ENCODE measurements around the gene SPDYE1. TPM values are rescaled to one million over a fixed set of nuclear protein-coding genes. Genes with fewer than 3 reads are reported as not detected.

Gene SPDYE1
- total RNA-seq, 4 donors from 2014 or later: not detected

GRCh38 chr7:44050121-44050914 lies 52.6 kb downstream of the SPDYE1 start:
- no peak for TF ChIP-seq CTCF (IDR thresholded peaks at IDR 0.05; ENCODE audit: low read depth)

- TF ChIP-seq CTCF (IDR thresholded peaks at IDR 0.05; ENCODE audit: low read depth): no peak
Measured at GRCh38 chr7:44050915-44051560, 53.3 kb downstream of the SPDYE1 start.

- no peak for TF ChIP-seq CTCF (IDR thresholded peaks at IDR 0.05; ENCODE audit: low read depth)
Measured at GRCh38 chr7:44051611-44052220, 54.0 kb downstream of the SPDYE1 start.

GRCh38 chr7:44052771-44053365 lies 55.2 kb downstream of the SPDYE1 start:
- no peak for TF ChIP-seq CTCF (IDR thresholded peaks at IDR 0.05; ENCODE audit: low read depth)

- TF ChIP-seq CTCF (IDR thresholded peaks at IDR 0.05; ENCODE audit: low read depth): no peak
Measured at GRCh38 chr7:44056681-44057080, 59.0 kb downstream of the SPDYE1 start.

GRCh38 chr7:44057181-44057848 lies 59.6 kb downstream of the SPDYE1 start:
- no peak for TF ChIP-seq CTCF (IDR thresholded peaks at IDR 0.05; ENCODE audit: low read depth)
